GM10847 (cell line): ENCODE measurements around the gene SLC25A26.

Experiments
- POLR2A ChIP-seq: IDR thresholded peaks from 2 replicates; pipeline ENCODE4 v1.6.1; 2011; ENCODE audit not compliant: insufficient read length; ENCODE audit errors: extremely low read depth

SLC25A26 gene

DNA sequence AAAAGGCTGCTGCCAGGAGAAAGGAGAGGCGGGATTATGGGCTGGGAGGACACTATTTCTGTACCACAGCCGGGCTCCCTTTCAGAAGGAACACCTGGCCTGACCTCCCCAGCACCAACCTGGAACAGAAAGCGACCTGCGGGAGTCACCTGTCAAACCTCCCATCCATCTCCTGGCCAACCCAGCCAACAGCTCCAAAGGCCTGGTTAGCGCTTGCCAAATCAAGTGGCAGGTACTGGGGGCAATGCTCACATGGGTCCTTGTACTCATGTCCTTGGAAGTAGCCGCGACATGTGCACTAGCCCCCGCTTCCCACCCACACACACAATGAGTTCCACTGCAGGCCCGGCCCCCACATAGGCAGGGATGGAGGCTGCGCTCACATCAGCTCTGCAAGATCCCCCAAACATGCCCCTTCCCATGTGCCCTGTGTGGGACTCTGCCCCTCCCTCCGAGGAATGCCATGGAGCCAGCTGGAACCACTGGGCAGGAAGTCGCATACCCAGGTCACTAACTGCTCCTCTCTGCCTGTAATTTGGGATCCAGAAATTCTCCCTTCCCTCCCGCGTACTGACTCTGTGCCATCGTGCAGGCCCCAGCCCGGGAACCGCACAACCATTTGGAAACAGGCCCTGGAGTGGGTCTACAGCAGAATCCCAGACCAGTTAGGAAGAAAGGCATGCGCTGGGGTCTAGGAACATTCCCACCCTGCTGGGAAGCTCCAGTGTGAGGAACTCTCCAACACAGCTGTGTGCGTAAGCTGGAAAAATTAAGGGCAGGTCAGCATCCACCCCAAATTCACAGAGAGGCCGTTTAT lies 181.1 kb downstream of the SLC25A26 start:
- no peak for TF ChIP-seq POLR2A

- no peak for TF ChIP-seq POLR2A
These were observed 181.9 kb downstream of the SLC25A26 start for GRCh38 chr3:66402596-66403290.

DNA sequence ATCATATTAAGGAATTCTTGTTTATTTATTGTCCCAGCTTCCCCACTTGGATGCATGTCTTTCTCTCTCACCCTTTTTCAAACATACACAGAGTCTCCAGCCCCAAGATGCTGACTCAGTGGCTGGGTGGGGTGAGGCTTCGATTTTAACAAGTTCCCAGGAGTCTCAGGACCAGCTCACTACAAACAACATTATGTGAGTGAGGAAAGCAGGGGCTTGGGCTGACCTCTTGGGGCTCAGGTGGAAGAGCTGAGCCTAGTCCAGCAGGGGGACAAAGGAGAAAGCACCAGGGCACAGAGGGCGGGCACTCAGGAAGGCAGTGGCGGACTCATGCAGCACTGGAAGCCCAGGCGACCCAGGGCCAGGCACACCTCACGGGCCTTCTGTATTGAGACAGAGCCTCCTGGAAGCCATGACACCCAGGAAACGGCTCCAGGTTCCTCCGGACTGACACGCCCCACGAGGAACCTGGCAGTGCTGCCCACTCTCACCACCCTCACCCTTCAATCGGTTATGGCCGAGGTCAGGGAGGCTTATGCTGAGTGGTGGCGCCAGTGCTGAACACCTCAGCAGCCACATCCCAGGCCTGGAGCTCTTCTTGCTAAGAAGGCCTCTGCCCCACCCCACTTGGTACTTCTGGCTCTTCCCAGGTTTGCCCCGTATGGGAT lies 182.7 kb downstream of the SLC25A26 start:
- TF ChIP-seq POLR2A = no peak

GRCh38 chr3:66404197-66404596 lies 183.4 kb downstream of the SLC25A26 start:
- TF ChIP-seq POLR2A = no peak

- TF ChIP-seq POLR2A = no peak
These were observed 184.3 kb downstream of the SLC25A26 start for GRCh38 chr3:66404903-66405700.

- TF ChIP-seq POLR2A = no peak
These were observed 184.9 kb downstream of the SLC25A26 start for GRCh38 chr3:66405701-66406091.

GRCh38 chr3:66406163-66406562 lies 185.4 kb downstream of the SLC25A26 start:
- no peak for TF ChIP-seq POLR2A

DNA sequence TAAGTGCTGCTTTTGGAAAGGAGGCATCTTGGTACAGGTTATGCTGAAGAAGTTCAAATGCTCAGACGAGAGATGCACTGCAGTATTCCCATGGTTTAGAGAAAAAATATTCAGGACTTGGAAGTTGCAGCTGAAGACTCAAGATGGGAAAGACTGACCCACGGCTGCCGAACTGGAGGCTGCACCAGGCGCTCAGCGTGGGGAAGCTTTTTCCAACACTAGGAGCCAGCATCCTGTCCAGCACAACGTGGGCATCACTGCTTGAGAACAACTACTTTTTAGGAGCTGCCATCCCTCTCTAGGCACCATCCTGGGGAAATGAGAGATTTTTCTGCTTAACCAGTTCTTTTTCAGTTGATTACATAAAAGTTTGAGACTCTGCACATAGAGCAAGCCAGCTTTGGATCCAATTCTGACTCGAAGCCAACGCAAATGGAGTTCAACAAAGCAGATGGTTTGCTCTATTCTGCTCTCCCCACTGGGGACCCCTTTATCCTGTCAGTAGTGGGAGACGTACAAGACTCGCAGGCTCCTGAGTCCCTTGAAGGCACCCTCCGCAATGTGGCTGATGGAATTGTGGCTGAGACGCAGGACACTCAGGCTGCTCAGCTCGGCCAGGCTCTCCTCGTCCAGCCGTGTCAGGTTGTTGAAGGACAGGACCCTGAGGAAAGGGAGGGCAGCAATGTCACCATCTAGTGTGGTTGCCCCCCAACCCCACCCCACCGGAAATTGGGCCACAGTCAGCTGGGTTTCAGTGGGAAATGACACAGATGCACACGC lies 186.2 kb downstream of the SLC25A26 start:
- no peak for TF ChIP-seq POLR2A

GRCh38 chr3:66407611-66408218 lies 186.9 kb downstream of the SLC25A26 start:
- TF ChIP-seq POLR2A = no peak

- no peak for TF ChIP-seq POLR2A
These were observed 189.3 kb downstream of the SLC25A26 start for GRCh38 chr3:66409771-66410754.

DNA sequence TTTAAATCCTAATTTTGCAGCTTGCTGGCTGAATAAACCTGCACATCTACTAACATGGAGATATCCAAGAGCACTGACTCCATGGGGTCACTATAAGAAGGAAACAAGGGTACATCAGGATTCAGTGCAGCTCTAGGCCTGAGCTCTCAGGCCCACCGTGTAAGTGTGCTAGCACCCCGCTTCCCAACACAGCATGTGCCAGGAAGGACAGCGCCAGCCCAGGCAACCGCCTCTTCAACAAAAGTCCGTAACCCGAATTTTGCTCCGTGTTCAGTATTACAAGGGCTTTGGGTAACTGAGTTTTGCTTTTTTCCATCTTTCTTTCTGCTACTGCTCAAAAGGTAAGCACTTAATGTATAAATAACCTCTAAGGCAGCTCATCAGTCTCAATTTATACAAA lies 190.2 kb downstream of the SLC25A26 start:
- TF ChIP-seq POLR2A = no peak

DNA sequence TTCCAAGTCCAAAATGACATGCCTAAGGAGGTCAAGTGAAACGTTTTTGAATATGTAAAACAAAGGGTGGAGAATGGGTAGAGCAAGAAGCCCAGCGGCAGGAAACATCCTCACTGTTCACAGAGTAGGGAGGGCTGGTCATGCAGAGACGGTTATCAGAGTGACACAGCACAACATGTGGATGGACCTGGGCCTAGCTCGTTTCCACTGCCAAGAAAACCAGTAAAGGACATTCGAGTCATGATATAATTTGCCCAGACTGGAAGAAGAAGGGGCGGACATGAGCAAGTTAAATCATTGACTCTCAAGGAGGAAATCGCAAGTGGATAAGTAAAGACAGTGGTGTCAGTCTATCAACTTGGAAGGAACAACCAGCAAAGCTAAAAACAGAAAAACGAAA lies 190.7 kb downstream of the SLC25A26 start:
- no peak for TF ChIP-seq POLR2A

DNA sequence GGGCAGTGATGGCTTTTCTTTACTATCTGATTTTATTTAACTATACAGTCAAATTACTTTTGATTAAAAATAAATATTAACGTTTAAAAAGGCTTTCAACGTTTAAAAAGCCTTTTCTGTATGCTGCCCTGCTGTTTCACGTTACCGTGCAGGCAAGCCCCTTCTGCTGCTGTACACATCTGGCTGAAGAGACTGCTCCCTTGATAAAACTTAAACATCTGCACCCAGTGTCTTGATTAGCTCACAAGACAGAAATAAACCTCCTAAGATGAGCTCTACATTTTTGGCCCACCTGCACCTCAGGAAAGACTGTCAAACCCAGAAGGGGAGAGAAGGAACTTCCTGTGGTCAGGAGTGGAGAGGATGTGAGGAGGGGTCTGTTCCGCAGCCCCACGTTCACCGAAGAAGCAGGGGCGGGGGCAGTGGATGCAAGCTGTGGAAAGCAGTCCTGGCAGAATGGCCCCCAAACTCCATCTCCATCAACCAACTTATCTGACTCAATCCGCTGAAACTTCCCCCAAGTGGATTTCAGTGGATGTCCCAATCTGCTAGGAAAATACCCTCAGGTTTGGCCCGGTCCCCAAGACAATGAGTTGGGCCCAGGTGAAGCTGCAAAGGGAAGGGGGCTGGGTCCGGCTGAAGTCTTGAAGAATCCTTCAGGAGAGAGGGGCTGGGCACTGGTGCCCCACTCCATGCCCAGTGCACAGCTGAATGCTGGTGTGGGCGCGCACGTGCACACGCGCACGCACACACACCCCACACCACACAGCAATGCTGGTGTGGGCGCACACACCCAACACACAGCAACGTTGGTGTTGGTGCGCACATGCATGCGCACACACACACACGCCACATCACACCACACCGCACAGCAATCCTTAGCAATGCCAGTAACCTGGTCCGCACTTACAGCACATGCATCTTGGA lies 191.4 kb downstream of the SLC25A26 start:
- TF ChIP-seq POLR2A = no peak
